Left hindlimb (tissue), 1 donor: ENCODE data around the gene HUWE1.
"Not testable (repeated sequence)": the region's sequence is repeated elsewhere in the genome, so short reads cannot be mapped to it uniquely, and the experiment has no call there.

Experiments
- DNase-seq: peaks from one replicate; pipeline ENCODE4 v3.0.0-alpha.2; 2018

Gene HUWE1, protein sequence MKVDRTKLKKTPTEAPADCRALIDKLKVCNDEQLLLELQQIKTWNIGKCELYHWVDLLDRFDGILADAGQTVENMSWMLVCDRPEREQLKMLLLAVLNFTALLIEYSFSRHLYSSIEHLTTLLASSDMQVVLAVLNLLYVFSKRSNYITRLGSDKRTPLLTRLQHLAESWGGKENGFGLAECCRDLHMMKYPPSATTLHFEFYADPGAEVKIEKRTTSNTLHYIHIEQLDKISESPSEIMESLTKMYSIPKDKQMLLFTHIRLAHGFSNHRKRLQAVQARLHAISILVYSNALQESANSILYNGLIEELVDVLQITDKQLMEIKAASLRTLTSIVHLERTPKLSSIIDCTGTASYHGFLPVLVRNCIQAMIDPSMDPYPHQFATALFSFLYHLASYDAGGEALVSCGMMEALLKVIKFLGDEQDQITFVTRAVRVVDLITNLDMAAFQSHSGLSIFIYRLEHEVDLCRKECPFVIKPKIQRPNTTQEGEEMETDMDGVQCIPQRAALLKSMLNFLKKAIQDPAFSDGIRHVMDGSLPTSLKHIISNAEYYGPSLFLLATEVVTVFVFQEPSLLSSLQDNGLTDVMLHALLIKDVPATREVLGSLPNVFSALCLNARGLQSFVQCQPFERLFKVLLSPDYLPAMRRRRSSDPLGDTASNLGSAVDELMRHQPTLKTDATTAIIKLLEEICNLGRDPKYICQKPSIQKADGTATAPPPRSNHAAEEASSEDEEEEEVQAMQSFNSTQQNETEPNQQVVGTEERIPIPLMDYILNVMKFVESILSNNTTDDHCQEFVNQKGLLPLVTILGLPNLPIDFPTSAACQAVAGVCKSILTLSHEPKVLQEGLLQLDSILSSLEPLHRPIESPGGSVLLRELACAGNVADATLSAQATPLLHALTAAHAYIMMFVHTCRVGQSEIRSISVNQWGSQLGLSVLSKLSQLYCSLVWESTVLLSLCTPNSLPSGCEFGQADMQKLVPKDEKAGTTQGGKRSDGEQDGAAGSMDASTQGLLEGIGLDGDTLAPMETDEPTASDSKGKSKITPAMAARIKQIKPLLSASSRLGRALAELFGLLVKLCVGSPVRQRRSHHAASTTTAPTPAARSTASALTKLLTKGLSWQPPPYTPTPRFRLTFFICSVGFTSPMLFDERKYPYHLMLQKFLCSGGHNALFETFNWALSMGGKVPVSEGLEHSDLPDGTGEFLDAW (N-terminal part only)

DNA sequence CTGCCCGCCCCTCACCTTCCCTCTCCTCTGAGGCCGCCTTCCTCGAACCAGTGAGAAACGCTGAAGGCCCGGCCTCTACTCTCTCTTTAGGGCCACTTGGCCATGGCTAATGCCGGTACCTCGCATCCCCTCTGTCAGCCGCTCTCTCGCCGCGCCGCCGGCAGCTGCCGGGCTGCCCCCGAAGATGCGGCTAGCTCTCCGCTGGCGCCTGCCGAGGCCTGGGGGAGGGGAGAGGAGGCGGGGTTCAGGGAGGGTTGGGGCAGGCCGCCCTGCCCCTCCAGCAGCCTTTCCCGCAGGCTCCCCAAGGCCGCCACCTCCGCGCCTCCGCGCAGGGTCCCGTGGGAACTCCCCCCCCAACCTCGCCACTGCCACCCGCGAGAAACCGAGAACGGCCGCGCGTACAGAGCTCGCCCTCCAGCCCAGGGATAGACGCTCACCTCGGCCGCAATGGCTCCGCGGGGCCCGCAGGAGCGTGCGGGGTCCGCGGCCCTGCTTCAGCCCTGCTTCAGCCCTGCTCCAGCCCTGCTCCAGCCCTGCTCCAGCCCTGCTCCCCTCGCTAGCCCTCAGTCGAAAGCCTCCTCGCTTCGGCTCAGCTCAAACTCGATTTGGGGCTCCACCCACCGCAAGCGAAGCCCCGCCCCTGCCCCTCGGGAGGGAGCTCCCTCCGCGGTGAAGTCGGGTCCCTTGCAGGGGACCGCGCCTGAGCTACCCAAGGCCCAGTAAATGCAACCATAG, at the start of gene HUWE1:
TSS of gene HUWE1 (minus strand) at position 569 of the 735 bp plus-strand sequence. CDS start 32,612 bp downstream, outside the sequence.
- peak; percentile 84 for DNase-seq

DNA sequence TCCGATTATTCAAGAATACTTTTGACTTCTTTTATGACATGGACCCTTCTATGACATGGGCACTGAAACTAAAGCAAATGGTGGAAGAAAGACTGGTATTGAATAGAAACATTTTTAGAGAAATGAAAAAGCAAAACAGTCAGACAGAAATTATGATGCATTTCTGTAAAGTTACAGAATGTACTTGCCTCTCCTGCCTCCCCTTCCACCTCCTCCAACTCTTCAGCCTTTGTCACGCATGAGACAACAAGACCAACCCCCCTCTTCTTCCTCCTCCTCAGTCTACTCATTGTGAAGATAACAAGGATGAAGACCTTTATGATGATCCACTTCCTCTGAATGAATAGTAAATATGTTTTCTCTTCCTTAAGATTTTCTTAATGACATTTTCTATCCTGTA, 46.3 kb upstream of the HUWE1 start:
- no peak for DNase-seq

DNA sequence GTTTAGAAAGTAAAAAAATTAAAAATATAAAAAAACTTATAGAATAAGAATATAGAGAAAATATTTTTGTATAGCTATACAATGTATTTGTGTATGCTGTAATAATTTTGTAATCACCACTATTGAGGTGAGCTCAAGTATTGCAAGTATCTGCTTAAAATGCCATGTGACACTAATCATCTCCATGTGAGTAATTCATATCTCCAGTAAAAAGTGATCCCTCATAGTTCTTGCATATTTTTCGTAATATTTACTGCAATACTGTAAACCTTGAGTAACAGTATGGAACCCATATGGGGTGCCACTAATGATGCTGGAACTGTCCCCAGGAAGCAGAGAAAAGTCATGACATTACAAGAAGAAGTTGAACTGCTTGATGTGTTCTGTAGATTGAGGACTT, 43.2 kb upstream of the HUWE1 start:
- no peak for DNase-seq

DNA sequence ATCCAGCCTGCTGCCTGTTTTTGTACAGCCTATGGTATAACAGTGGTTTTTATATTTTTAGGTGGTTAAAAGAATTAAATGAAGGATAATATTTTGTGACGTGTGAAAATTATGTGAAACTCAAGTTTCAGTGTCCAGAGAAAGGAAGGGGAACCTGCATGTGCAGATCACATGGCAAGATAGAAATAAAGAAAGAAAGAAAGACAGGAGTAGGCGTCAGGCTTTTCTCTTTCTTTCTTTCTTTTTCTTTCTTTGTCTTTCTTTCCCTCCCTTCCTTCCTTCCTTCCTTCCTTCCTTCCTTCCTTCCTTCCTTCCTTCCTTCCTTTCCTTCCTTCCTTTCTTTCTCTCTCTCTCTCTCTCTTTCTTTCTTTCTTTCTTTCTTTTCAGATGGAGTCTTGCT, 42.0 kb upstream of the HUWE1 start:
- DNase-seq = no peak

DNA sequence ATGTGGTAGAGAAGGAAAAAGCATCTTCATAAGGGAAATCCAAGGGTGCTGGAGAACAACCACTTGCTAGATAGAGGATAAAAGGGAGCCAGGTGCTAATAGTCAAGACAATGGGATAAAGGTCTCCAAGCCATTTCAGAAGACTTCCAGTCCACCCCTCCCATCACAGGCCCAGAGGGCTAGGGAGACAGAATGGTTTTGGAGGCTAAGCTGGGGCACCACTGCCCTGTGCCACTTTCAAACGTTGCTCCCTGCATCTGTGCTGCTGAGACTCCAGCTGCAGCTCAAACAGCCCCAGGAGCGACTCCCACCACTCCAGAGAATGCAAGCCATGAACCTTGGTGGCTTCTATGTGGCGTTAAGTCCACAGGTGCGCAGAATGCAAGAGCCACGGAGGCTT, 38.4 kb upstream of the HUWE1 start:
- DNase-seq = no peak

DNA sequence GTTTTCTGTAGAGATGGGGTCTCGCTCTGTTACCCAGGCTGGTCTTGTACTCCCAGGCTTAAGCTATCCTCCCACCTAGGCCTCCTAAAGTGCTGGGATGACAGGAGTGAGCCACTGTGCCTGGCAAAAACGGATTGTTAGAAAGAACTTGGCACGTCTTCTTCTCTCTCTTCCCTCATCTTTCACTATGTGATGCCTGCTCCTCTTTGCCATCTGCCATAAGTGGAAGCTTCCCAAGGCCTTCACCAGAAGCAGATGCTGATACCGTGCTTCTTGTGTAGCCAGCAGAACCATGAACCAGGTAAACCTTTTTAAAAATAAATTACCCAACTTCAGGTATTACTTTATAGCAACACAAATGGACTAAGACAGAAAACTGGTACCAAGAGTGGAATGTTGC, 36.9 kb upstream of the HUWE1 start:
- no peak for DNase-seq

DNA sequence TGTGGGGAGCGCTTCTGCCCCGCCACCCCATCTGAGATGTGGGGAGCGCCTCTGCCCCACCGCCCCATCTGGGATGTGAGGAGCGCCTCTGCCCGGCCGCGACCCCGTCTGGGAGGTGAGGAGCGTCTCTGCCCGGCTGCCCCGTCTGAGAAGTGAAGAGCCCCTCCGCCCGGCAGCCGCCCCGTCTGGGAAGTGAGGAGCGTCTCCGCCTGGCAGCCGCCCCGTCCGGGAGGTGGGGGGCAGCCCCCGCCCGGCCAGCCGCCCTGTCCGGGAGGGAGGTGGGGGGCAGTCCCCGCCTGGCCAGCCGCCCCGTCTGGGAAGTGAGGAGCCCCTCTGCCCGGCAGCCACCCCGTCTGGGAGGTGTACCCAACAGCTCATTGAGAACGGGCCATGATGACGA, 35.1 kb upstream of the HUWE1 start:
- DNase-seq = not testable (repeated sequence)

DNA sequence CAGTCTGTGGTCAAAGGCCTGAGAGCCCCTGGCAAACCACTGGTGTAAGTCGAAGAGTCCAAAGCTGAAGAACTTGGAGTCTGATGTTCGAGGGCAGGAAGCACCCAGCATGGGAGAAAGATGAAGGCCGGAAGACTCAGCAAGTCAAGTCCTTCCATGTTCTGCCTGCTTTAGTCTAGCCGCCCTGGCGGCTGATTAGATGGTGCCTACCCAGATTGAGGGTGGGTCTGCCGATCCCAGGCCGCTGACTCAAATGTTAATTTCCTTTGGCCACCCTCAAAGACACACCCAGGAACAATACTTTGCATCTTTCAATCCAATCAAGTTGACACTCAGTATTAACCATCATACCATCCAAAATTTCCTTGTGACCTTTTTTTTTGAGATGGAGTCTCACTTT, 33.1 kb upstream of the HUWE1 start:
- DNase-seq = not testable (repeated sequence)

DNA sequence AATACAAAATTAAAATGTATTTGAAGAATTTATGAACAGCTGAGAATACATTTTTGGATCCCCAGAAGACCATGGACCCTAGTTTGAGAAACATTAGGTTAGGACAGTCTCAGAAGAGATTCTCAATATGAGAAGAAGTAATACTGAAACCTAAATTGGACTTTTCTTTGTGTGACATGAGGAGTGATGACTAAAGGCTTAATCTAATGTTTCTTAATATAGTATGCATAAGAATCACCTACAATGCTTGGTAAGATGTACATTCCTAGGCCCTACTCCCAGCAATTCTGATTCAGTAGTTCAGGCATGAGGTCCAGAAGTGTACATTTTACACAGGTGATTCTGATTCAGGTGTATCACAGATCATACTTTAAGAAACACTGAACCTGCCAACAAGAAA, 31.6 kb upstream of the HUWE1 start:
- DNase-seq = no peak

DNA sequence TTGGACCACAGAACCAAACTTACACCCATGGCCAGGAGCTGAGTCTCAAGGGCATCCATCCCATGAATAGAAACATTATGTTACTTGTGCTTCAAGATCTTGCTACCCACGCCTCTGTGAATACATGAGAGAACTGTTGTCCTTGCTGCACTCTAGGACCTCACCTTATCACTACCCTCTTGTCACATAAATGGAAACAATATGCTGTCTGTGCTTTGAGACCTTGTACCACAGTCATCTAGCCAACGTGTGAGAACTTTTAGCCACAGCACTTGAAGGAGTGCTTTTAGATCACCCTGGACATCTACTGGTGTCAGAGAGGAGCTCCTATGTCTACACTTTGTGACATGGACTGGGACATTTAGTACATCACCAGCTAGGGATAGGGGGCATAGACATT, 30.7 kb upstream of the HUWE1 start:
- DNase-seq = no peak

DNA sequence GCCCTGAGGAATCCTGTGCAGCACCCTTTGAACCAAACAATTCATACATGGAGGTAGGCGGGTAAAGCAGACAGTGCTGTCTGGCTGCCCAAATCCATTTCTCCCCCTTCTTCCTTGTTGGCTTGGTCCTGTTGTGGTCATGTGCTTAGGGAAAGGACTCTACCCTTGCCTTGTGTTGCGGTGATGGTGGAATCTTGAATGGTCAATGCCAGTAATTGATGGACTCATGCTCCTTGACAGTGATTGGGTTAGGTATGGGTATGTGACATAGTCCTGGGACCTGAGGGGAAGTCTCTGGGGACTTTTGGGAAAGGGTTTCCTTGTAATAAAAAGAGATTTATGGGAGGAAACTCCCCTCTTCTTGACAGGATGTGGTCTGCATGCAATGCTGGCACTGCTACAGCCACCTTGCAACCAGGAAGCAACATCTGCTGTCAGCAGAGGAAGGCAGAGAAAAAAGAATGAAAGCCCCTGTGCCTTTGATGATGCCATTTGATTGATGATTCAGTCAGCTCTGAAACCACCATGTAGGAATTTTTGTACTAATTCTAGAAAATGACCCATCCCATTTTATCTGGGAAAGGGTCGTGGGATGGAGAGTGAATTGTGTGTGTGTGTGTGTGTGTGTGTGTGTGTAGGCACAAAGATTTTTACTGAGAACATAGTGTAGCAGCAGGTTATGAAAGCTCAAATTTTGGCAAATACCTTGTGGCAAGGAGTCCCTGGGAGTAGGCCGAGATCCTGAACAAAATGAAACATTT, 30.0 kb upstream of the HUWE1 start:
- no peak for DNase-seq

DNA sequence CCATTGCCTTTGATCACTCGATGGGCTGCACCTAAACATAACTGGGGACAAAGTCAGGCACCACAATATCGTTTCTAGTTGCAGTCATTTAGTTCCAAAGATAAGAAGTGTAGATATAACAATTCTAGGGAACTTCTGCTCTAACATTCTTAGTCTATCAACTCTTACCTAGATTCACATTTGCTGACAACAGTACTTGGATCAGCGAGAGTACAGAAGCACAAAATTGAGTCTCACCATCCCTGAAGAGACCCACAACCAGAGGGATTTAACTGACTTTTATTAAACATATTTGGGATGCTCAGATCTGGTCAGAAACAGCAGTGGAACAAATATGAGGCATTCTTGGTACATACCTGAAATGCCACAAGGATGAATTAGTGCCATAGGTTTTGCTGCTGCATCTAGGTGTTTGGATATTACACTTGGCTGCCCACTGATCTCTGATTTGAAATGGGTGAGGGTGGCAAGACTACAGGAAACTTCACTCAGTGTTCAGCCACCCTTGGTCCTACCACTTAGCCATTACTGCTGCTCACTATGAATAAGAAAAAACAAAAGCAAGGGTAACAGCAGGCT, 28.9 kb upstream of the HUWE1 start:
- DNase-seq = no peak

DNA sequence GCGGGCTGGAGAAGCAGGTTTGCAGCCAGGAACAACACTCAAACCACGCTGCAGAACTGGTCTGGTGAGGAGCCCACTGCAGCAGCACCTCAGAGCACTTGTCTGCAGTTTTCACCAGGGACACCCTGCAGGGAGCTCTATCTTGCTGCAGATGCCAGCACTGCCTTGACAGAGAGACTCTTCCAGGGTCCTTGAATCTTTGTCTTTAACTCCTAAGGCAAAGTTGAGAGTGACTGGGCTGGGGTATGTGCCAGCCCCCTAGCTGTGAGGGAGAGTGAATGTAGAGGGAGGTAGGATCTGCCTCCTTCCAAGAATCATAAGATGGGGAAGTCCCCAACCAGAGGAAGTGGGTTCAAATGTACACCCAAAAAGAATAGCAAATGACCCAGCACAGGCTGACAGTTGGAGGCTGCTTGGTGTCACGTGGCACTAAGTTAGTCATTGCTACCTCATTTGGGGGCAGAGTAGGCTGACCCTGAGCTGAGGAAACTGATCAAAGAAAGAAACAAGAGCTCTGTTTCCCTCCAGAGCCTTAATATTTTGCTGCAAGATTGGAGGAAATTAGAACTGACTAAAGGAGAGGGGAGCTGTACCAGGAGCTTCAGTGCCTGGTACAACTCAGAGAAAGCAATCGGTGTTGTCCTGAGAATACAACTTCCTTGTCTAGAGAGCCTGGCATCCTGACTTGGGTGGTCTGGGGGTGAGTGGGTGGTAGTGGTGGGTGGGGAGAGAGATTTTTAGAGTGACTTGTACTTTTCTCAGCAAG, 28.2 kb upstream of the HUWE1 start:
- no peak for DNase-seq

DNA sequence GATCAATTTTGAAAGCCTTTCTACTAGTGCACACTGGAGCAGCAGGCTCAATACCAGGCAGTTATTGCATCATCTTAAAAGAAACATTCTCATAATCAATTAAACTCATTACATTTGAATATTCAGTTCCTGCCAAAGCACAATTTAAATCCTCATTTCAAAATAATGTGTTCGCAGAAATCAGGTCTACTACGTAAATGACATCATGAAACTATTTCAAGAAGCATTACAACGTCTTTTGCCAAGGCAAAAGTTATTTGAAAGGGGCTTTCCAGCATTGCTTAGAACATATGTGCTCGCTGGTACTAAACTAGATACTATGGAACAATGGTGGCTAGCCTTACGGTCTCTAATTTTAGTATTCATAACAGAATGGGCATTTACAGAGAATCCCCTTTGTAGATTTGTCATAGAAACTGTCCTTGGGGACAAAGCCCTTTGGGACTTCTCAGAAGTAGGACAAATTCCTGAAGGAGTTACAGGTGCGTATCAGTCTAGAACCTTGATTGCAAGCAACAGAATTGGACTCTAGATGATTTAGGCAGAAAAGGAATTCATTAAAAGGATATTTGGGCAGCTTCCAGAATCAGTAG, 27.6 kb upstream of the HUWE1 start:
- DNase-seq = no peak

DNA sequence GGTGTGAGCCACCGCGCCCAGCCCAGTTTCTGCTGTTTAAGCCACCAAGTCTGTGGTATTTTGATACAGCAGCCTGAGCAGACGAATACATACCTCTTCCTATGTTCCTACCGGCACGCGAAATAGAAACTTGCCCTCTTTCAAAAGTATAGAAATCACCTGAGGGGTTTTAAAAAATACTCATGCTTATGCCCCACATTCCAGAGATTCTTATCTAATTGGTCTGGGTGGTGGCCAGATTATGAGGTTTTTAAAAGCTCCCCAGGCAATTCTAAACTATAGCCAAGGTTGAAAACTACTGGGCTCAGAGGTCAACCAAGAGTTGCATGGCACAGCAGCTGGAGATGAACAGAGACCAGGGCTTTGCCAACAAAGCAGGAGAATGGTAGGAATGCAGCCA, 24.9 kb upstream of the HUWE1 start:
- DNase-seq = no peak

DNA sequence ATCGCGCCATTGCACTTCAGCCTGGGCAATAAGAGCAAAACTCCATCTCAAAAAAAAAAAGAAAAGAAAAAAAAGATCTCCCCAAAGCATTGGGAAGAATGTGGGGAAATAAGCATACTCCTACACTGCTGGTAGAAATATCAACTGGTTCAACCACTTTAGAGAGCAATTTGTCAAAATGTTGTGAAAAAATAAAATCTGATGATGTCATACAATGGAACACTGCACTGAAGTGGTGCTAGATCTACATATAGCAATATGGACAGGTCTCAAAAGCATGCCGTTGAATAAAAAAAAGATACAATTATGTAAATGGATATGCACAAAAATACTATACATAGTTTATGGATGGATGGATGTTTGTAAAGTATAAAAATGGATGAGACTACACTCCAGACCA, 18.3 kb upstream of the HUWE1 start:
- DNase-seq = no peak

DNA sequence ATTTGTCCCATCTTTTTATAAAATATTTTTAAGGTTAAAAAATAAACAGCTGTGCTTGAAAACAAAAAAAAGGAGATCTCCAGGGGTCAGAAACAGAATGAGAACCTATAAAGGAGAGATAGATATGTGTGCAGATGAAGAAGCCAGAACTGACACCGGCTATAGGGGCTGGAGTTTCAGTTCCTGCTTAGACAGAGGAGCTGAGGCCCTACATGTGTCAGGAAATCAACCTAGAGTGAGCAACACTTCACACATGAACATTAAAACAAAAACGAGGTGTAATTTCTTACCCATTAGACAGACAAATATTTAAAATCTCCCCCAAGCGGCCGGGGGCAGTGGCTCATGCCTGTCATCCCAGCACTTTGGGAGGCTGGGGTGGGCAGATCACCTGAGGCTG, 17.8 kb upstream of the HUWE1 start:
- DNase-seq = no peak

DNA sequence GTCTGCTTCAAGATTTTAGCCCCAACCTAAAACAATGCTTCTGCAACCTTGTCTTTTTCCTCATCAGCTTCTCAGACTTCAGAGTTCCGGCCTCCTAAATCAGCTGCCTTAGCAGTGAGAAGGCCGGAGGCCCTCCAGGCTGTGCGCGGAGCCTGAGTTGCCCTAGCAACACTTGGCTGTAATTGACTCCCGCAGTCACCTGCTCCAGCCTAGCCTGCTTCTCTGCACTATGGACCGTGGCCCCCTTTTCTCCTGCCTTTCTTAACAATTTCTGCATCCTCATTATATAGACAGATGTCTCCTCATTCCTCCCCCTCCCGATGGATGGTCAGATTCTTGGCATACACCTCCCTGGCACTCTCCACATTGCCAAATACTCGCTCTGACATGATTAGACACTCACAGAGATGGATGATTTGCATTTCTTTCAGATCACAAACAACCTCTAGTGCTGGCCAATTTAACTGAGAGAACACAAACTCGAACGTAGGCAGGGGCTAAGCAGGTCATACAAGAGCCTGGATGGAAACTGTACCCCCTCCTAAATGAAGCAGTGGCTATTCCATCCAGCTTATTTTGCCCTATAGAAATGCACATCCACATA, 9.5 kb upstream of the HUWE1 start:
- no peak for DNase-seq

DNA sequence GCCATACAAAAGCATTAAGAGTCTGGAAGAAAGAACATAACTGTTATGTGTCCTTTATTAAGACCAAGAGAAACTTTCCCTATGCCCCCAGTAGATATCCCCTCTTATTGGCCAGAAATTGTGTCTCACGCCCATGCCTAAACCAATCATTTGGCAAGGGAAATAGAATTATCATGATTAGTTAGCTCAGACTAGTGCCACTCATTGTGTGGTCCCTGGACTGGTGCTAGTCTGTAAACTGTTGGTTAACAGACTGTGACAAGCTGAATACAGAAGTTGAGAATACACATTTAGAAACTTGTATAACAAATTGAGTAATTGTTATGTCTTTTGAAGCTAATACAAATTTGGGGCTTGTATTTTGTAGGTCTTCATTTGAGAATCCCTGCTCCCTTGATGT, 8.1 kb upstream of the HUWE1 start:
- DNase-seq = no peak

DNA sequence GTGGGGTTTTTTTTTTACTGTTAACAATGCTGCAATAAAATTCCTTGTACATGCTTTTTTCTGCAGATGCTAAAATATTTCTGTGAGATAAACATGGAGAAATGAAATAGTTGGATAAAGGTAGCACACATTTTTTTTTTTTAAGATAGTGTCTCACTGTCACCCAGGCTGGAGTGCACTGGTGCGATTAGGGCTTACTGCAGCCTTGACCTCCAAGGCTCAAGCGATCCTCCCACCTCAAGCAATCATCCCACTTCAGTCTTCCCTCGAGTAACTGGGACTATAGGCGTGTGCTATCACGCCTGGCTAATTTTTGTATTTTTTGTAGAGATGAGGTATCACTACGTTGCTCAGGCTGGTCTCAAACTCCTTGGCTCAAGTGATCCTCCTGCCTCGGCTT, 1.8 kb upstream of the HUWE1 start:
- no peak for DNase-seq
